ENCODE measurements around the gene SSBP4. TPM values are rescaled to one million over a fixed set of nuclear protein-coding genes. Genes with fewer than 3 reads are reported as not detected.
A peak's percentile ranks its signal among the peaks of the same experiment; 100 is the strongest.

The SSBP4 gene
- total and polyA plus RNA-seq, 9 of the 15 experiments (the other 6 are each of a cell fraction or from before 2014, with no cell fraction given), result 1.1 to 189 (median 39.0) TPM

GRCh38 chr19:18467978-18468377 is 48.8 kb downstream of the SSBP4 start (continued):
- no peak for TF ChIP-seq CHD7 (IDR thresholded peaks at IDR 0.05; ENCODE audit: low read depth, low read length)
- TF ChIP-seq HDAC3 (IDR thresholded peaks at IDR 0.05; ENCODE audit: borderline replicate concordance, partially characterized antibody), result no peak
- no peak for TF ChIP-seq SMARCC2 (IDR thresholded peaks at IDR 0.05; ENCODE audit: low read depth)
- 0 out of 2 replicates have a peak, but pooled peaks have one; percentile 16 for TF ChIP-seq ZNF407 (IDR thresholded peaks at IDR 0.05; ENCODE audit: low read depth)
- peak; percentile 30; the same call in 1 of the 2 replicates for TF ChIP-seq HBP1 (CRISPR knock-in tag; IDR thresholded peaks at IDR 0.05)
- no peak for TF ChIP-seq ZNF79 (CRISPR knock-in tag; IDR thresholded peaks at IDR 0.05; ENCODE audit: low read depth)

Measured in K562 (cell line).